ENCODE measurements around the gene PLEKHA1.

The PLEKHA1 gene

DNA sequence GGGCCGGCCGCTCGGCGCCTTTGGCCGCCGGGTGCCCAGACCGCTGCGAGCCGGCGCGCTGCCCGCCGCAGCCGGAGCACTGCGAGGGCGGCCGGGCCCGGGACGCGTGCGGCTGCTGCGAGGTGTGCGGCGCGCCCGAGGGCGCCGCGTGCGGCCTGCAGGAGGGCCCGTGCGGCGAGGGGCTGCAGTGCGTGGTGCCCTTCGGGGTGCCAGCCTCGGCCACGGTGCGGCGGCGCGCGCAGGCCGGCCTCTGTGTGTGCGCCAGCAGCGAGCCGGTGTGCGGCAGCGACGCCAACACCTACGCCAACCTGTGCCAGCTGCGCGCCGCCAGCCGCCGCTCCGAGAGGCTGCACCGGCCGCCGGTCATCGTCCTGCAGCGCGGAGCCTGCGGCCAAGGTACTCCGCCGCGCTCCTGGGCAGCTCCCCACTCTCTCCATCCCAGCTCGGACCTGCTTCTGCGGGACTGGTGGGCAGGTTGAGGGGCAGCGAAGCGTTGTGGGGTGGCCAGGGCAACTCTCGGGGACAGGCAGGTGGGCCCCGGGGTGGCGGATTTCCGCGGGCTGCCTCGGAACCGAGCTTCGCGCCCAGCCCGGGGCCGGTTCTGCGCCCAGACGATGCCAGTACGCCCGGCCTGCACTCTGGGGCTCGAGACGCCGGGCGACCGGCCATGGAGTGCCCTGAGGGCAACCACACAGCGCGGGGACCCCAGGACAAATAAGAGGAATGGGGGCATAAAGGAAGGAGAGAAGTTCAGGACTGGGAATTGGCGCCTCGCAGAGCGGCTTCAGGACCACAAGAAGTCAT is 87.4 kb downstream of the PLEKHA1 start:
- no peak for TF ChIP-seq GATA2 (IDR thresholded peaks at IDR 0.05; ENCODE audit: low read depth, low read length)
- TF ChIP-seq GATA3 (IDR thresholded peaks at IDR 0.05; ENCODE audit: low read depth, low read length): no peak

DNA sequence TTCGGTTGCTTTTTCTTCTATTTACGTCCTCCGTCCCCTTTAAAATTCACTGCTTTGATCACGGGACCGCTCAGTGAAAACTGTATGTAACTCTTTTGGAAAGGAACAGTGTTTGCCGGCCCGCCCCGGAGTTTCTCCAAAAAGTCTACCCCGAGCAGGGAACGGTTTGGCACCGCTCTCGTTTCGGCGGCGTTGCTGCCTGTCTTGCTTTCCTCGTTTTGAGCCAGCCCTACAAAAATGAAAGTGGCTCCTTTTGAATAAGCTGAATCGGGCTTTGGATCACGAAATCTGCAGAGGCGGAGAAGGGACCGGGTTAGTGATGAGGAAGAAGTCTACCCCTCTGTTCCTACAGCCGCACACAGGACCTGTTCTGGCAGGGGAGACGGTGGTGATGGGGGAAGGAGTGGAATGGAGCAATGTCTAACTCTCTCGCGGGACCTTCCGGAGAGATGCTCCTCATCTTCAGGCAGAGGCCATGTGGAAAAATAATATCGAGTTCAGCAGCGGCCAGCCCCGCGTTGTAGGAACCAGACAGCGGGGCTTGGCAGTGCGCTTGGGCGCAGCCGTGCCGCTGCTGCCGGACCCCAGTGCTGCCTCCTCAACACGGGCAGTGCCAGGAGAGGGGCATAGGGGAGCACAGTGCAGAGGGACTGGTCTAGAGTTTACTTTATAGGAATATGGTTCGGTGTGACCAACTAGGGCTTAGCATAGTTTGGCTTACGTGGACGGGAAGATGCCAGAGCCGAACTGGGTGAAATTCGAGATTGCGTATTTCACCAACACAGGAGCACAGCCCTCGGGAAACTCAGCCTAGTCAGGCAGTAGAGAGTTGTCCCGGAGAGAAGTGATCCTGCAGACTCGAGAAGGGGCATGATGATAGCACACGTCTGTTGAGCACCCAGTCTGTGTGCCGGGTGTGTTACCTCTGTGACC is 88.3 kb downstream of the PLEKHA1 start:
- TF ChIP-seq GATA2 (IDR thresholded peaks at IDR 0.05; ENCODE audit: low read depth, low read length) (no peak), GATA3 (IDR thresholded peaks at IDR 0.05; ENCODE audit: low read depth, low read length) (no peak)

DNA sequence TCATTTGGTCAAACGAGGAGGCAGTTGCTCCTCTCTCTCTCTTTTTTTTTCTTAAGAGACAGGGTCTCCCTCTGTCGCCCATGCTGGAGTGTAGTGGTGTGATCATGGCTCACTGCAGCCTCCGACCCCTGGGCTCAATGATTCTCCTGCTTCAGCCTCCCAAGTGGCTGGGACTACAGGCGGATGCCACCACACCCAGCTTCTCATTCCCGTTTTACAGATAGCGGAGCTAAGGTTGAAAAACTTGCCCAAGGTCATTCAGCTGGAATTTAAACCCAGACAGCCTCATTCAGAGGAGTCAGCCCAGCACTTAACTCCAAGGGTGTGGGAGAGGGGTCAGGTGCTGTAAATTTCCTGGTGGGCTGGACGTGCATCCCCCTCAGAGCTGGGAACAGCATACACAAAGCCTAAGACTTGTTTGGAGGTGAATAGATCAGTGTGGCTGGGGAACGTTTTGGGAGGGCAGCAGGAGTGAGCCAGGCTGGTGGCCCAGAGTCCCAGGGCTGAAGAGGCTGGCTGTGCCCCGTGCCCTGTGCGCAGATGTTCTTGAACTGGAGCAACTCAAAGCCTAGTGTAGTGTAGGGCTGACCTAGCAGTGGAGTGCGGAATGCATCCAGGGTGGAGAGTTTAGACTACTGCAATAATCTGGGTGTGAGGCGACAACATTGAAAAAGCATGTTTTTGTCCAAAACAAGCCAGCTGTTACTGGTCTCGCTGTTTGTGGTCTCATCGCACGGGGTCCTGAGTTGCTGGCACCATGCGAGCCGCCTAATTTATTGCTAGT is 89.2 kb downstream of the PLEKHA1 start:
- TF ChIP-seq GATA2 (IDR thresholded peaks at IDR 0.05; ENCODE audit: low read depth, low read length) (no peak), GATA3 (IDR thresholded peaks at IDR 0.05; ENCODE audit: low read depth, low read length) (no peak)

DNA sequence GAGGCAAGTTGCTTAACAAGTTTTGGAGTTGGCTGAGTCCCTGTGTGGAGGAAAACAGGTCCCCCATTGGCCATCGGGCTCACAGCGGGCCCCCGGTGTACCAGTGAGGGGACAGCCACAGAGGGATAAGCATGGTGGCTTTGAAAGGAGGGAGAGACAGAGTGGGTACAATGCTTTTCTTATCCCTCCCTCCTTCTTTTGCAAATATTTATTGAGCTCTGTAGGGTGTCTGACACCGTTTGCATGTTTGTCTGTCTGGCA is 89.7 kb downstream of the PLEKHA1 start:
- TF ChIP-seq GATA3 (IDR thresholded peaks at IDR 0.05; ENCODE audit: low read depth, low read length): no peak
- no peak for TF ChIP-seq GATA2 (IDR thresholded peaks at IDR 0.05; ENCODE audit: low read depth, low read length)

DNA sequence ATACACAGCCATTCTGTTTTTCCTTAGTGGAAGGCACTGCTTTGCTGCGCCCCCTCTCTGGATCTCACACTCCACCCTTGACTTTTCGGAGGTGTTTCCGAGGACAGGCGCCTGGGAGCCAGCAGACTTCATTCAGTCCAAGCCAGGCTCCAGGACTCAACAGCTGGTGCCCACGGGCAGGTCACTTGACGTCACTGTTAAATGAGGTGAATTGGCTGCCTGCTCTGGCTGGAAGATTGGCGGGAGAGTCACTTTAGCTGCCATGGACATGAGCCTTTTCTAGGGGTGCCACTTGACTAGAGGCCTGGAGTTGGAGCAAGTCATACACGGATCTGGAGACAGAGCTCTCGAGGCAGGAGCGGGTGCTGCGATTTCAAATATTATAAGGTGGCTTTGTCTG is 90.1 kb downstream of the PLEKHA1 start:
- TF ChIP-seq GATA3 (IDR thresholded peaks at IDR 0.05; ENCODE audit: low read depth, low read length): no peak

DNA sequence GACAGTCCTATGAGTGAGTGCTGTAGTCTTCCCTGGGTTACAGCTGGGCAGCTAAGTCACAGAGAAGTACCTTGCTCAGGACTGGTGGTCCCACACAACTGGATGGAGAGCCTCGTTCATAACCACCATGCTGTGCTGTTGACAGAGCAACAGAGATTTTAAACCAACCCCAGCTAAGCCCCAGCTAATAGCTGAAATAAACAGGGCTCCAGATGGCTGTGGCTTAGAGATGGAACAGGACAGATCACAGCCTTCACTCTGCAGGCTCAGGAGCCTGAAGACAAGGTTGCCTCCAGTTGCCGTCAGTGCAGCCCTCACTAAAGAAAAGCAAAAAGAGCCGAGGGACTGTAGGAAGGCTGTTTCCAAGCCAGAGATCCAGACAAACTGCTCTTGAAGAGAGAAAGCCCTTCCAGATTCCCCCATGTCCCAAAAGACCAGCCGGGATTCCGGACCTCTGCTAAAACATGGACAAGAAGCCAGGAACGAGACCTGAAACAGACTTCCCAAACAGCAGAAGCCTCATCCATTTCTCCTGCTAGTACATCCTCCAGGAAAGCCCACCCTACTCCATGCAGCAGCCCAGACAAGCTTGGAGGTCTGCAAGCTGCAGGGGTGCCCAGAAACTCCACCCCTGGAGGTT is 91.0 kb downstream of the PLEKHA1 start:
- no peak for TF ChIP-seq GATA2 (IDR thresholded peaks at IDR 0.05; ENCODE audit: low read depth, low read length)
- no peak for TF ChIP-seq GATA3 (IDR thresholded peaks at IDR 0.05; ENCODE audit: low read depth, low read length)

DNA sequence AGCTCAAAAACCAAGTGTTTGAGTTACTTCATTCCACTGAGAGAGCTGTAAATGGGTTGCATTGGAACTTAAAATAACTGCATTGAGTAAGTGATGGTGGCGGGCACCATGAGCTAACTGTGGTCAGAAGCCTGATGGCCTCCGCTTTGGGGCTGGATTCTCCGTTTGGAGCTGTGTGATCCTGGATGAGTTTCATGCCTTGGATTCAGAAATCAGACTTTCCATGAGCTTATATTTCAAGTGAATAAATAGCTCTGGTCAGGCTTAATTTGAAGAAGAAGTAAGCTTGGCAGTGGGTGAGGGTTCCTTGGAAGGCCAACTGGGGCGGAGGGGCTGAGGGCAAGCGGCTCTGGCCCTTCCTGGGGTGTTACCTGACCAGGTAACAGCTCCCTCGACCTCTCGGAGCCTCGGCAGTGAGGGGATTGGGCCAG is 92.5 kb downstream of the PLEKHA1 start:
- TF ChIP-seq GATA2 (IDR thresholded peaks at IDR 0.05; ENCODE audit: low read depth, low read length): no peak
- TF ChIP-seq GATA3 (IDR thresholded peaks at IDR 0.05; ENCODE audit: low read depth, low read length): no peak

DNA sequence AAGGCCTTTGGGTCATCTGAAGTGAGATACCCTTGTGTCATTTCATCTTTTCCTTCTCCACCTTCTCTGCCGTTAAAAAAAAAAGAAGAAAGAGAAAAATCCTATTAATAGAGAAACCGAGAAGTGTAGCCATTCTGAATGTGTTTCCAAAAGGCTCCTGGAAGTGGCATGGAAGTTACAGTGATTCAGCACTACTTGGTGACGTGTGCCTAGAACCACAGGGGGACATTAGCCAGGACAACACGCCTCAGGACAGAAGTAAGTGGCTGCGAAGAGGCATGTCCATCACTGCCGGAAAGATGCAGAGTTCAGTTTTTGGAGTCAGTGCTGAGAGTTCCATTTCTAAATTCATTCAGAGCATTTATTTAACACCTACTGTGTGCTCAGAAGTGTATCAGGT is 93.2 kb downstream of the PLEKHA1 start:
- TF ChIP-seq GATA3 (IDR thresholded peaks at IDR 0.05; ENCODE audit: low read depth, low read length): no peak
- TF ChIP-seq GATA2 (IDR thresholded peaks at IDR 0.05; ENCODE audit: low read depth, low read length): no peak

DNA sequence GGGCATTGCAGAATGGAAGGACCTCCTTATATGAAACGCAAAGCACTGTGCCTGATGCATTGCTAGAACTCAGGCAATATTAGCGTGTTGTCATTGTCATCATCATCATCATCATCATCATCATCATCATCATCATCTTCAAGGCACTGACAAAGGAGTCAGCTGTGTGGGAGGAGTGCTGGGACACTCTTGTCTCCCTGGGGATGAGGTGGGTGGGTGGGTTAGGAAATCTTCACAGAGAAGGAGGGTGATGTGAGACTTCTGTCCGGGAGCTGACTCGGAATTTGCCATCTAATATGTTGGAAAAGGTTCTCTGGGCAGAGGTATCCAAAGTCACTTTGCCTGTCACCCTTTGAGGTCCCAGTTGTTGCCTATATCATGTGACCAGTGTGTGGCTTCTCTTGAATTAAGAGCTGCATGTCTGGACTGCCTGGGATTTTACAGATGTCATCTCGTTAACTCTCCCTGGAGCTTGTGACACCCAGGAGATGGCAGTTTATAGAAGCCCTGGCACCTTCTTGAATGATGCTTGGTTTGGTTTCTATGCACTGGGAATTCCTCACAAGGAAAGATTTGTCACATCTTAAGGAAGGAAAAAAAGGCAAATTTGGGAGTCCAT is 93.9 kb downstream of the PLEKHA1 start:
- TF ChIP-seq GATA3 (IDR thresholded peaks at IDR 0.05; ENCODE audit: low read depth, low read length) (no peak), GATA2 (IDR thresholded peaks at IDR 0.05; ENCODE audit: low read depth, low read length) (no peak)

DNA sequence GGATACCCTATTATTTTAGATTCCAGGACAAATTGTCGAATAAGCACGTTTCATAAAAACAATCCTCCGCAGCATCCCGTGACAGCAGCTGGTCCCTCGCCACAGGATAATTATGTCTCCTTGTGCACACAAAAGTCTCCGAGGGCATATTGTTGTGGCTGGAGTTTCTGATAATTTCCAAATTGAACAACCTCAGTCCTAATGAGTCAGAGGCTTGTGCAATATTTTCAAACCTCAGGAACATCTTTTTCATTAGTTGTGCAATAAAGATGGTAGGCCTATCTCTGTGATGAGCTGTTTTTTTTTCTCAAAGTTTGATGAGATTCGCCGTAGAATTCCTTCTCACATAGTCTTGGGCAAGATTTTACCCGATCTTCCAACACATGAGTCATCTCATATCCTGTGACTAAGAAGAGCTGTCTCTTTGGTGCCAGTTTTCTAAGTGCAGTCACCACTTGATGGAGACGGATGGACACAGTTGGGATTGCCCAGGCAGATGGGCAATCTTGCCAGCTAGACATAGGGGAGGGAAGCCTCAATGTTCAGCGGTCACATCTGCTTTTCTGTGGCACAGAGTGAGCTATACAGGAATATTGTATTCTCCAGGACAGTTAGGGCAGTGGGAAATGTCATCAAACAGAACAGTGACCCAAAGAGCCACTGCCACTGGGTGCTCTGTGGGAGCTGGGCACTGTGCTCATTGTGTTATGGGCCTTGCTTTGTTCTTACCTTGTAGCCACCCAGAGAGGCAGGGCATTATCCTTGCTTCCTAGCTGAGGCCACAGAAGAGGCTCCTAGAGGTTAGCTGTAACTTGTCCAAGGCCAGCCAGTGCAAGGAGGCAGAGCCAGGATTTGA is 94.6 kb downstream of the PLEKHA1 start:
- no peak for TF ChIP-seq GATA2 (IDR thresholded peaks at IDR 0.05; ENCODE audit: low read depth, low read length)
- TF ChIP-seq GATA3 (IDR thresholded peaks at IDR 0.05; ENCODE audit: low read depth, low read length): no peak

DNA sequence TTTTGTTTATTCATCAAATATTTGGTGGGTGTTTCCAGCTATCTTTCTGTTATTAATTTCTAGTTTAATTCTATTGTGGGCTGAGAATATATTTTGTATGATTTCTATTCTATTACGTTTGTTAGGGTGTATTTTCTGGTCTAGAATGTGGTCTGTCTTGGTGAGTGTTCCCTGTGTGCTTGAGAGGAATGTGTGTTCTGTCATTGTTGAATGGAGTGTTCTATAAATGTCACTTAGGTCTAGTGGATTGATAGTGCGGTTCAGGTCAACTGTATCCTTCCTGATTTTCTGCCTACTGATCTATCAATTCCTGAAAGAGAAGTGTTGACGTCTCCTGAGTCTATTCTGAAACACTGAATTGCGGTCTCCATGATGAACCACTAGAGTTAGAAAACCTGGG is 95.3 kb downstream of the PLEKHA1 start:
- no peak for TF ChIP-seq GATA2 (IDR thresholded peaks at IDR 0.05; ENCODE audit: low read depth, low read length)
- no peak for TF ChIP-seq GATA3 (IDR thresholded peaks at IDR 0.05; ENCODE audit: low read depth, low read length)

DNA sequence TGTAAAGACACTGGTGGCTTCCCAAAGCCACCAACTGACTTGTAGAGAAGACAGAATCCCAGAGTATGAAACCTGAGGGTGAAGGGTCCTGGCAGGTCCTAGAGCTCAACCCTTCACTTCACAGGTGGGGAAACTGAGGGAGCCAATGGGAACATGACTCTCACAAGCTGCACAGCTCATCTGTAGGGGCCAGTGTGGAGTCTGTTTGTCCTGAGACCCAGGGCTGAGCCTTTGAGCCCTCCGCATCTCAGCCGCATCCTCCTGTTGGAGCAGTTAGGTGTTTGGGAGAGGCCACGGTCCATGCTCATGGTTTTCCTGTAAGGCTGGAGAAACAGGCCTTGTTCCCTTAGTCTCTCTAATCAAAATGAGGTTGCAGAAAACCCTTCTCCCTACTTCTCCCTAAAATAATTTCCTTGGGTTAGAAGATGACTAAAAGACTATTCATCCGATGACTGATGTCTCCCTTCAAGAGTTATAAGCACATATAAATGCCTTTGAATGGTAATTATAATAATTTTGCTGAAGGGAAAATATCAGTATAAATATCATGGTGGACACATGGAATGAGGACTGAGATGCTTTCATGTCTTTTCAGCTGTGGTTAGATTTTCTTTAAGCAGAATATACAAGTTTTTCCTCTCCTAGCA is 97.1 kb downstream of the PLEKHA1 start:
- TF ChIP-seq GATA2 (IDR thresholded peaks at IDR 0.05; ENCODE audit: low read depth, low read length) (no peak), GATA3 (IDR thresholded peaks at IDR 0.05; ENCODE audit: low read depth, low read length) (no peak)
